HUES64 (cell line): ENCODE data around the gene PACRG.
"Not testable (repeated sequence)": the region's sequence is repeated elsewhere in the genome, so short reads cannot be mapped to it uniquely, and the experiment has no call there.

Source experiments
- H3K27ac ChIP-seq: 2 replicates; pipeline ENCODE4 v1.7.0; 2013; ENCODE audit warnings: low read depth, low read length, inconsistent platforms
- H3K27me3 ChIP-seq: 2 replicates; pipeline ENCODE4 v1.6.1; 2013; ENCODE audit warnings: mild to moderate bottlenecking, low read length; ENCODE audit not compliant: insufficient read depth
- H3K36me3 ChIP-seq: 2 replicates; pipeline ENCODE4 v1.6.1; 2013; ENCODE audit warnings: mild to moderate bottlenecking, low read length; ENCODE audit not compliant: insufficient read depth
- H3K4me1 ChIP-seq: 2 replicates; pipeline ENCODE4 v1.6.1; 2013; ENCODE audit warnings: mild to moderate bottlenecking, low read length, moderate library complexity; ENCODE audit not compliant: insufficient read depth
- H3K4me3 ChIP-seq: 2 replicates; pipeline ENCODE4 v1.5.1; 2013; ENCODE audit warnings: mild to moderate bottlenecking, low read length, moderate library complexity
- H3K9ac ChIP-seq: 2 replicates; pipeline ENCODE4 v1.6.1; 2013; ENCODE audit warnings: mild to moderate bottlenecking, low read depth, low read length
- H3K9me3 ChIP-seq: 2 replicates; pipeline ENCODE4 v1.6.1; 2013; ENCODE audit warnings: low read depth, low read length; ENCODE audit not compliant: insufficient read depth
- WGBS: fragments of 150-250, 120-280 bp; methylation state at CpG from one replicate; pipeline ENCODE4 v1.1.7; 2013; ENCODE audit warnings: missing lambda C conversion rate; 5-methylcytosine and 5-hydroxymethylcytosine counted together

PACRG gene

DNA sequence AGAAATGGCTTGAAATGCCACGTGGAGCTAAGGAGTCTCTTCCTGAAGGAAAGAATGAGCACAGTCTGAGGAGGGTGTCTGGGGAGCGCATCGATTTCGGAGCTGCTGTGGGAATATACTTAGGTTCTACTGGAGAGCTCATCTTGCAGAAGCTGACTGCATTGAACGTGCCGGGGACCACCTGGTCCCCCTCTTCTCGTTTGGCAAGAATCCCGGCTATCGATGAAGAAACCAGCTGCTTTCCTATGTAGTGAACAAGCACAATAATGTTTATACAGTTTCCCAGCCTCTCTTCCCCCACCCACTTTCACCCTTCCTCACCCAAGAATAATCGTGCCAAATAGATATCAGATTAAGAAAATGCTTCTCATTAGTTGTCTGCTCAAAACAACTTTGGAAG, 242.5 kb downstream of the PACRG start:
- no peaks in the 10 kb centered on the region for H3K36me3 ChIP-seq
- H3K9ac ChIP-seq = no peak overlapping the region
- H3K4me1 ChIP-seq = no peaks in the 10 kb centered on the region
- H3K9me3 ChIP-seq = no peaks in the 10 kb centered on the region
- no peak overlapping the region for H3K27ac ChIP-seq
- H3K27me3 ChIP-seq = no peaks in the 10 kb centered on the region
- H3K4me3 ChIP-seq = no peak overlapping the region
- 91% methylated on average over 10 of the region's 10 CpGs for WGBS

DNA sequence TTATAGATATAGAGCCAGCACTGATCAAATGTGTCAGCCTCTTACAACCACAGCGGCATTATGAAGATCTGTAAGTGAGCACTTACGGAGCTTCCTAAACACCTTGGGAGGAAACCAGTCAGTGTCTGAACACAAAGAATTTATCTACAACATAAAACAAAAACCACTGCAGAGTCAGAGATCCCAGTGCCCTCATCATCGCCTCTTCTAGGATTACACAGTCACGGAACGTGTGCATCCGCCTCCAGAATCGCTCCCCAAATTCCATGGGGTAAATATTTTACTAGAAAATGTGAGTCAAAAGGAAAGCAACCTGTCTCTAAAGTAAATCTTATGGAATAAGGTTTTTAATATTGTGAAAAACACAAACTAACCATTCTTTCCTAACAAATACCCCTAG, 243.6 kb downstream of the PACRG start:
- 97% methylated on average over 7 of the region's 7 CpGs for WGBS
- Histone ChIP-seq H3K4me1 (no peaks in the 10 kb centered on the region), H3K4me3 (no peak overlapping the region), H3K36me3 (no peaks in the 10 kb centered on the region), H3K27ac (no peak overlapping the region), H3K9ac (no peak overlapping the region), H3K27me3 (no peaks in the 10 kb centered on the region), H3K9me3 (no peaks in the 10 kb centered on the region)

DNA sequence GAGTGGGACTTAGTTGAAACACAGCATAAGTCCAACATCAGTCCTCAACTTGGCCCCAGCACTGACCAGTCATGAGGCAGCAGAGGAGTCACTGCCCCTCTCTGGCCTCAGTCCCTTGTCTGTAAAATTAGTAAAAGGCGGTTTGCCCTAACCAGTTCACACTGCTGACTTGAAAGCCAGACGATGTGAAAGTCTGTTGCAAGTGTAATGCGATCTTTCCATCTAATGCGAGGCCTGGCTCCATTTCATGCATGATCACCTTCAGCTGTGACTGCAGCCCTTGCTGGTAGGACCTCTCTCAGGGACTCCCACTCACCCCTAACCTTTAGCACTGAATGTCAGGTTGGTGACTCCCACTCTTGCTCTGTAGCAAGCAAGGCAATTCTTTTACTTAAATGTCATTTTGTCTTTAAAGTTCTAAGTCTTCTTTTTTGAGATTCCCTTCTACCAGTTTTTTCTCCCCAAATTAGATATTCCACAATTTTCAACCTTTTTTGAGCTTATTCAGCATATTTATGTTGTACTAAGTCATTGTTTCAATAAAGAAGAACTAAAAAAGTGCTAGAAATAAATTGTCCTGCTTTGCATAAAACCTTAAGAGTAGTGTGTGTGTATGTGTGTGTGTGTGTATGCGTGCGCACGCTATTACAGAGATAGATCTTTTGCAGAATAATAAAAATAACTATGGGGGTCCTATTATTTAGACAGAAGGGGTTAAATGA, 245.5 kb downstream of the PACRG start:
- 93% methylated on average over 7 of the region's 7 CpGs for whole genome bisulfite sequencing
- Histone ChIP-seq H3K27ac (no peak overlapping the region), H3K9me3 (no peaks in the 10 kb centered on the region)

DNA sequence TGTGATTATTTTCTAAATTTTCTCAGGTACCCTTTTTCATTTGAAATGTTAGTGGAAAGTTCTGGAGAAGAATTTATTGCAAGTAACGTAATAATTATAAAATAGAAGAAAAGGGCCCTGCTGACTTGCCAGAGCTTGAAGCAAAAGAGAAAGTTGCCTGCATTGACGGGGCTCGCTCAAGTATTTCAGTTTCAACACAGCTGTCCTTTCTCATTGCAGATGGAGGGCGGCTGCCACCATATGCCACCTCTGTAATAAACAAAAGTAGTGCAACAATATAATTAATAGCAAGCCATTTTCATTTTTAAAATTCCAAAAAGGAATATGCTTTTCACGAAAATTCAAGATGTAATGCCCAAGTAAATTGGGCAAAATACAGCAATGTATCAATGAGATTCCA, 246.2 kb downstream of the PACRG start:
- Histone ChIP-seq H3K4me3 (no peak overlapping the region), H3K9ac (no peak overlapping the region), H3K27ac (no peak overlapping the region), H3K27me3 (no peaks in the 10 kb centered on the region), H3K36me3 (no peaks in the 10 kb centered on the region), H3K4me1 (no peaks in the 10 kb centered on the region), H3K9me3 (no peaks in the 10 kb centered on the region)
- WGBS = 94% methylated on average over 5 of the region's 5 CpGs

More for the DNA sequence above, 245.5 kb downstream of the PACRG start:
- Histone ChIP-seq H3K9ac (no peak overlapping the region), H3K36me3 (no peaks in the 10 kb centered on the region), H3K4me1 (no peaks in the 10 kb centered on the region), H3K27me3 (no peaks in the 10 kb centered on the region), H3K4me3 (no peak overlapping the region)

DNA sequence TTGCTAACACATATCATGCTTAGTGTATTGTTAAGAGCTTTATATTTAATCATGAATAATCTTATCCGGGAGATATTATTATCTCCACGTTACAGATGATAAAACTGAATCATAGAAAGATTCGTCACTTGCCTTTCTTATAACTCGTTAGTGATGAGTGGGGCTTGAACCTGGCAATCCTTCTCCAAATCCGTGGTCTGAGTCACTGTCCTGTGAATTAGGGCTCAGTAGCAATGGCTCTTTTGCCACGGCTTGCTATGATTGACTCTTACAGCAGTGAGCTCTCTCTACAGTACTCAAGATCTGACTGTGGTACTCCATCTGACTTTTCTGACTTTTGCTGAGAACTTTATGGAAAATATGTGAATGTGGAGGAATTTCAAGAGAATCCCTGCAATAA, 246.9 kb downstream of the PACRG start:
- 93% methylated on average over 6 of the region's 6 CpGs for WGBS
- Histone ChIP-seq H3K9me3 (no peaks in the 10 kb centered on the region), H3K27me3 (no peaks in the 10 kb centered on the region), H3K9ac (no peak overlapping the region), H3K4me3 (no peak overlapping the region), H3K4me1 (no peaks in the 10 kb centered on the region), H3K27ac (no peak overlapping the region), H3K36me3 (no peaks in the 10 kb centered on the region)

DNA sequence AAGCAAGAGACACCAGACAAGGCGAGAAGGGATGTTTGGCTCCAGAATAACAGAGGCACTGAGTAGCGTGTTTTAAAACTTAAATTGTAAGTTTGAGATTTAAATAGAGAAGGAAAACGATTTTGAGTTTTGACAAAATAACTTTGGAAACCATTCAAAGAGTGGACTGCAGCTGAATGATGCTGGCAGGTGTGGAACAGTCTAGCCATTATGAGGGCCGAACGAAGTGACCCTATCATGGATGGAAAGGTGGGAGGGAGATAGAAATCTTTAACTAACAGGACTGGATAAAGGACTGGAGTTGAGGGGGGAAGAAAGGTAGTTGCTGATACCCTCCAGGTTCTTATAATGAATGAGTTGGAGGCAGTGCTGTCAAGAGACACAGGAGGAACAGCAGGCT, 248.4 kb downstream of the PACRG start:
- Histone ChIP-seq H3K27me3 (no peaks in the 10 kb centered on the region), H3K27ac (no peak overlapping the region), H3K9me3 (no peaks in the 10 kb centered on the region), H3K4me1 (no peaks in the 10 kb centered on the region), H3K4me3 (no peak overlapping the region), H3K9ac (no peak overlapping the region), H3K36me3 (no peaks in the 10 kb centered on the region)
- 92% methylated on average over 5 of the region's 5 CpGs for WGBS

DNA sequence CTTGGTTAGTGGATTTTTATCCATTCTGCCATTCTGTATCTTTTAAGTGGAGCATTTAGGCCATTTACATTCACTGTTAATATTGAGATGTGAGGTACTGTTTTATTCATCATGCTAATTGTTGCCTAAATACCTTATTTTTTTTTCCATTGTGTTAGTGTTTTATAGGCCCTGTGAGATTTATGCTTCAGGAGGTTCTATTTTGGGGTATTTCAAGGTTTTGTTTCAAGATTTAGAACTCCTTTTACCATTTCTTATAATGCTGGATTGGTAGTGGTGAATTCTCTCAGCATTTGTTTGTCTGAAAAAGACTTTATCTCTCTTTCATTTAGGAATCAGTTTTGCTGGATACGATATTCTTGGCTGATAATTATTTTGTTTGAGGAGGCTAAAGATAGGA, 255.5 kb downstream of the PACRG start:
- H3K9ac ChIP-seq, H3K9me3 ChIP-seq, H3K36me3 ChIP-seq, H3K4me1 ChIP-seq, H3K27me3 ChIP-seq, H3K27ac ChIP-seq, H3K4me3 ChIP-seq: not testable (repeated sequence)
- 83% methylated on average over 1 of the region's 1 CpG for WGBS

DNA sequence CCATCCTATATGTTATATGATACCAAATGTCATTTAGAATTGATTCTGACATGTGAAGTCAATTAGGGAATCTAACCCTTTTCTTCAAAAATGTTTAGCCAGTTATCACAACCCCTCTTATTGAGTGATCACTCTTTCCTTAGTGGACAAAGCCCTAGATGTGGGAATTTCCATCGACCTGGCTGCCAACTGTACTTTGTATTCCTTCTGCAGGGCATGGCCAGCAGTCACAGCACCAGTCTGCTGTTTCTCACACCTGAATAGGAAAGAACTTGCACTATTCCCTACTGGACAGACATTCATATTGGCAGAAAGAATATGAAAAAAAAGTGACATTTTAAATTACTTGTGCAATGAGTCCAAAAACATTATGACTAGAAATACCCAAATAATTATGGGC, 271.0 kb downstream of the PACRG start:
- H3K4me3 ChIP-seq = no peak overlapping the region
- no peaks in the 10 kb centered on the region for H3K4me1 ChIP-seq
- no peaks in the 10 kb centered on the region for H3K36me3 ChIP-seq
- 0 out of 2 replicates have a peak, but pooled peaks cover 3% of the 10 kb centered on the region for H3K9me3 ChIP-seq
- H3K27me3 ChIP-seq = no peaks in the 10 kb centered on the region
- no peak overlapping the region for H3K9ac ChIP-seq
- H3K27ac ChIP-seq = no peak overlapping the region
- 94% methylated on average over 1 of the region's 1 CpG for WGBS

DNA sequence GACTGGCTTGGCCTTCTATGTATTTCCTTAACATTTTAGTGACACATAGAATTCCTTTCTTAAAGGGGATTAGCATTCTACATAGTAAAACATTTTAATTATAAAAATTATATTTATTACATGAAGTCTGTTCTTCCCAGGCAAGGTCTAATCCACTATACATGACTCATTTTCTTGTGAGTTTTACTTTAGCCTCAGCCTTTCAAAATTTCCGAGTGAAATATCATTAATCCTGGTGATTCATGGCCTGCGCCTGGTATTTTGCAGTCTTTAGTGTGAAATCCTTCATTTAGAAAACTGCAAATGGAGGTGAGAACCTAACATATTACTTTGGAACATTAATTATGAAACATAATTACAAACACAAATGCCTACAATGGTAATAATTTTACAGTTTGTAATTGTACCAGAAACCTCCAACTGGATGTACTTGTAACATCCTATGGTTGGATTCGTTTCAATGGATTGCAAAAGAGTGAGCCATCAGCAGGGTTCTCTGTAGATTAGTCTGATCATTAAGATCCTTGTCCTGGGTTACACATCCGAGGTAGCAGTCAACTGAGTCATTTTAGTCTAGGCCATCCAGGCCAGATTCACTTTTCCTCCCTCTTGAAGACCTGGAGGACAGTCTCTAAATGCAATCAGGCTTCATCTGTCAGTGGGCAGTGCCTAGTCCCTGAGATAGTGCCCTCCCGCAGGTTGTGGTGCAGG, 272.0 kb downstream of the PACRG start:
- WGBS = 96% methylated on average over 5 of the region's 5 CpGs

DNA sequence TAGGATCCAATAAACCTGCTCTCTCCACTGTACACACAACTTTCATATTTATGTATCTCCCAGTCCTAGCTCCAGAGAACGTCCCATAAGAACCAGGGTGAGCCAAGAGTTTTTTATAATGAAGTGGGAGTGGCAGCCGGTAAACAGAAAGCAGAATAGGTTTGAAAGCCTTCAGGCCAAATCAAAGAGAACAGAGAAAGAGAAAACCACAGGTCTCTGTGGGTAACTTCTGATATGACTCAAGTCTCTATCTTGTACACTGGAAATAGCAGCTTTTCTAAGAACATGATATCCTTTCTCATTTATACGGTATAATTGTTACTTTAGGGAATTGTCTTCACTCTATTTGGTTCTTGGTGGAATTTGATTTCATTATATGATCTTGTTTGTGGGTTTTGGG, 273.6 kb downstream of the PACRG start:
- Histone ChIP-seq H3K36me3 (no peaks in the 10 kb centered on the region), H3K27ac (no peak overlapping the region), H3K9me3 (no peaks in the 10 kb centered on the region), H3K4me3 (no peak overlapping the region), H3K9ac (no peak overlapping the region), H3K4me1 (no peaks in the 10 kb centered on the region), H3K27me3 (no peaks in the 10 kb centered on the region)
- 97% methylated on average over 2 of the region's 3 CpGs for WGBS

More for the DNA sequence above, 272.0 kb downstream of the PACRG start:
- H3K4me3 ChIP-seq = no peak overlapping the region
- no peak overlapping the region for H3K27ac ChIP-seq
- no peaks in the 10 kb centered on the region for H3K27me3 ChIP-seq
- no peaks in the 10 kb centered on the region for H3K4me1 ChIP-seq
- H3K36me3 ChIP-seq = no peaks in the 10 kb centered on the region
- H3K9me3 ChIP-seq = 0 out of 2 replicates have a peak, but pooled peaks cover 3% of the 10 kb centered on the region
- no peak overlapping the region for H3K9ac ChIP-seq

DNA sequence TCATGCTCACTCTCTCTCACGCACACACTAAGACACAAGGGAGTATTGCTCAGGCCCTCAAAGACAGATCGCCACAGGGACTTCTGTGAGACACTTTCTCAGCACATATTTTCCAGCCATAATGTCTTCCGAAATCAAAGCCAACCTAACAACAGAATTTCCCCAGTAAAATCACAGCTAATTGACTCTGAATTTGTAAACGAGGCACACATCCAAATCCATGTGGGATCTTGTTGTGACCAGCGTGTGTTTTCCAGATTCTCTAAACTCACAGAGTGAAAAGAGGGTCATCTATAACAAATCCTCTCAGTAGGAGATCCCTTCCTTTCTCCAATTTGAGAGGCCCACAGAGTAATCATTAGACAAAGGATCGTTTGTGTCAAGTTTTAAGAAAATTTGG, 280.4 kb downstream of the PACRG start:
- 88% methylated on average over 6 of the region's 6 CpGs for WGBS
- Histone ChIP-seq H3K27me3 (no peaks in the 10 kb centered on the region), H3K9ac (no peak overlapping the region), H3K9me3 (no peaks in the 10 kb centered on the region), H3K4me1 (peaks cover 3% of the 10 kb centered on the region; the same call in 1 of the 2 replicates), H3K4me3 (no peak overlapping the region), H3K36me3 (no peaks in the 10 kb centered on the region), H3K27ac (no peak overlapping the region)
